IMR-90 (cell line): ENCODE measurements around the gene BRF1. TPM values are rescaled to one million over a fixed set of nuclear protein-coding genes. Genes with fewer than 3 reads are reported as not detected.

Source experiments
- ATAC-seq: fragments of 200-7000 bp; cut with Tn5 transposase; 2 replicates; pipeline ENCODE4 v1.9.1; 2020; ENCODE audit warnings: low read depth, mild to moderate bottlenecking, moderate library complexity
- BruUV-seq: library from RNA; stranded (reverse); fragments of 400-500 nt; replicated peaks from 2 replicates; lab custom pipeline; 2021; lab: Mats Ljungman, UMichigan
- CTCF ChIA-PET: fragments of 300-600 bp; formaldehyde crosslinking; extraction: SDS; loops from one replicate; lab custom pipeline; 2021; ENCODE audit warnings: antibody characterized with exemption; lab: Yijun Ruan, JAX
- POLR2A ChIA-PET: fragments of 300-600 bp; sonication (Branson Sonifier 250); formaldehyde crosslinking; loops from one replicate; lab custom pipeline; 2022; ENCODE audit warnings: antibody characterized with exemption; ENCODE audit not compliant: unreplicated experiment; lab: Charles Lee
- DNase-seq: peaks from one replicate; pipeline ENCODE4 v3.0.0; 2013
- H2AFZ ChIP-seq: replicated peaks from 2 replicates; pipeline ENCODE3; 2013; ENCODE audit warnings: low read length, mild to moderate bottlenecking; ENCODE audit not compliant: poor library complexity
- H2AK5ac ChIP-seq: 2 replicates; pipeline ENCODE4 v1.6.1; 2013; ENCODE audit warnings: low read depth, low read length, inconsistent platforms
- H2AK9ac ChIP-seq: replicated peaks from 2 replicates; pipeline ENCODE3; 2013; ENCODE audit warnings: mild to moderate bottlenecking, low read depth, low read length, moderate library complexity; ENCODE audit not compliant: poor library complexity
- H2BK120ac ChIP-seq: 2 replicates; pipeline ENCODE4 v1.6.1; 2013; ENCODE audit warnings: low read depth, low read length, inconsistent platforms
- H2BK15ac ChIP-seq: 3 replicates; pipeline ENCODE4 v1.6.1; 2013; ENCODE audit warnings: low read depth, low read length, inconsistent platforms
- H2BK20ac ChIP-seq: 2 replicates; pipeline ENCODE4 v1.6.1; 2013; ENCODE audit warnings: low read depth, mild to moderate bottlenecking, inconsistent platforms, low read length, moderate library complexity
- H2BK5ac ChIP-seq: 2 replicates; pipeline ENCODE4 v1.6.1; 2013; ENCODE audit warnings: mild to moderate bottlenecking, low read depth, low read length, inconsistent platforms; ENCODE audit not compliant: poor library complexity, severe bottlenecking
- H3K14ac ChIP-seq: replicated peaks from 2 replicates; pipeline ENCODE4 v1.6.1; 2013; ENCODE audit warnings: low read depth, low read length, inconsistent platforms
- H3K18ac ChIP-seq: 2 replicates; pipeline ENCODE4 v1.6.1; 2013; ENCODE audit warnings: low read depth, low read length, control low read depth
- H3K23ac ChIP-seq: 2 replicates; pipeline ENCODE4 v1.6.1; 2013; ENCODE audit warnings: low read depth, low read length, inconsistent platforms
- H3K27ac ChIP-seq: 2 replicates; pipeline ENCODE4 v1.5.1; 2013; ENCODE audit warnings: mild to moderate bottlenecking, control low read depth, low read length; ENCODE audit not compliant: insufficient read depth
- H3K27me3 ChIP-seq: 2 replicates; pipeline ENCODE4 v1.6.1; 2013; ENCODE audit warnings: low read length; ENCODE audit not compliant: control insufficient read depth, insufficient read depth
- H3K36me3 ChIP-seq: 2 replicates; pipeline ENCODE4 v1.6.1; 2013; ENCODE audit warnings: low read length, mixed read lengths; ENCODE audit not compliant: control insufficient read depth, insufficient read depth
- H3K4ac ChIP-seq: 2 replicates; pipeline ENCODE4 v1.6.1; 2013; ENCODE audit warnings: low read depth, low read length, inconsistent platforms
- H3K4me1 ChIP-seq: 2 replicates; pipeline ENCODE4 v1.6.1; 2013; ENCODE audit warnings: low read length, mixed read lengths; ENCODE audit not compliant: control insufficient read depth, insufficient read depth
- H3K4me2 ChIP-seq: 2 replicates; pipeline ENCODE4 v1.6.1; 2013; ENCODE audit warnings: low read depth, mild to moderate bottlenecking, control low read depth, low read length, moderate library complexity
- H3K4me3 ChIP-seq: 2 replicates; pipeline ENCODE4 v1.5.1; 2013; ENCODE audit warnings: low read depth, mild to moderate bottlenecking, control low read depth, low read length, moderate library complexity; ENCODE audit not compliant: insufficient read depth
- H3K56ac ChIP-seq: 2 replicates; pipeline ENCODE4 v1.6.1; 2013; ENCODE audit warnings: low read length, inconsistent platforms; ENCODE audit not compliant: insufficient read depth; ENCODE audit errors: extremely low read depth
- H3K79me1 ChIP-seq, 2 experiments: 2 replicates each; pipeline ENCODE4 v1.6.1; 2013; ENCODE audit warnings: low read length in 2 of 2, inconsistent platforms in 1 of 2, low read depth in 1 of 2
- H3K9ac ChIP-seq: 2 replicates; pipeline ENCODE4 v1.6.1; 2013; ENCODE audit warnings: low read depth, low read length, control low read depth
- H3K9me1 ChIP-seq: 2 replicates; pipeline ENCODE4 v1.6.1; 2013; ENCODE audit warnings: low read length, inconsistent platforms; ENCODE audit not compliant: insufficient read depth
- H3K9me3 ChIP-seq: 2 replicates; pipeline ENCODE4 v1.6.1; 2013; ENCODE audit warnings: low read length; ENCODE audit not compliant: control insufficient read depth, insufficient read depth
- H4K20me1 ChIP-seq: 2 replicates; pipeline ENCODE4 v1.6.1; 2013; ENCODE audit warnings: low read length, inconsistent platforms; ENCODE audit not compliant: insufficient read depth
- H4K5ac ChIP-seq: 2 replicates; pipeline ENCODE4 v1.6.1; 2013; ENCODE audit warnings: mild to moderate bottlenecking, low read depth, low read length, control low read depth
- H4K8ac ChIP-seq, 2 experiments: 2 replicates each; pipeline ENCODE4 v1.6.1; 2013; ENCODE audit warnings: low read depth in 2 of 2, low read length in 2 of 2, control low read depth in 1 of 2, inconsistent platforms in 1 of 2
- H4K91ac ChIP-seq: 2 replicates; pipeline ENCODE4 v1.6.1; 2013; ENCODE audit warnings: low read depth, low read length, inconsistent platforms; ENCODE audit not compliant: insufficient read depth
- BHLHE40 ChIP-seq: fragments of 150-350 bp; IDR thresholded peaks from 2 replicates; pipeline ENCODE4 v1.6.1; 2016; ENCODE audit warnings: mild to moderate bottlenecking, low read depth, low read length
- CHD1 ChIP-seq: IDR thresholded peaks from 2 replicates; pipeline ENCODE4 v1.6.1; 2012; ENCODE audit warnings: low read depth, low read length, improper control_type of control experiment
- FOS ChIP-seq: fragments of 150-350 bp; IDR thresholded peaks from 2 replicates; pipeline ENCODE4 v1.6.1; 2016; ENCODE audit warnings: low read depth, low read length
- MAFK ChIP-seq: IDR thresholded peaks from 2 replicates; pipeline ENCODE4 v1.6.1; 2012; ENCODE audit warnings: low read depth, low read length, improper control_type of control experiment
- MAZ ChIP-seq: IDR thresholded peaks from 2 replicates; pipeline ENCODE4 v1.6.1; 2012; ENCODE audit warnings: low read depth, mild to moderate bottlenecking, low read length, improper control_type of control experiment, moderate library complexity, borderline replicate concordance
- MXI1 ChIP-seq: IDR thresholded peaks from 2 replicates; pipeline ENCODE4 v1.6.1; 2012; ENCODE audit warnings: low read depth, mild to moderate bottlenecking, low read length, moderate library complexity, borderline replicate concordance
- RCOR1 ChIP-seq: IDR thresholded peaks from 2 replicates; pipeline ENCODE4 v1.6.1; 2012; ENCODE audit warnings: mild to moderate bottlenecking, low read length, improper control_type of control experiment; ENCODE audit not compliant: insufficient replicate concordance
- RFX5 ChIP-seq: IDR thresholded peaks from 2 replicates; pipeline ENCODE4 v1.8.0; 2012; ENCODE audit warnings: low read depth, mild to moderate bottlenecking, low read length, moderate library complexity
- SMC3 ChIP-seq: fragments of 150-350 bp; IDR thresholded peaks from 2 replicates; pipeline ENCODE4 v1.6.1; 2016; ENCODE audit warnings: low read depth, mild to moderate bottlenecking, antibody characterized with exemption, low read length, moderate library complexity
- WGBS, 2 experiments: methylation state at CpG; one replicate each; pipeline versions ENCODE4 v1.1.5 to v1.1.7; 2013; ENCODE audit warnings: missing lambda C conversion rate in 2 of 2; ENCODE audit not compliant: insufficient read length in 1 of 2; ENCODE audit errors: extremely low coverage in 2 of 2; 5-methylcytosine and 5-hydroxymethylcytosine counted together
- dilution Hi-C: fragments of 300-500 bp; cut with HindIII; formaldehyde crosslinking; loops from one replicate; pipeline ENCODE4 v1.14.3; 2018; ENCODE audit warnings: low sequenced_read_pairs; ENCODE audit not compliant: unreplicated experiment
- in situ Hi-C: fragments of 300-500 bp; cut with MboI; formaldehyde crosslinking; loops from 3 replicates; pipeline ENCODE4 v1.14.3; 2019; ENCODE audit warnings: low sequenced_read_pairs, inconsistent platforms, mixed read lengths
- intact Hi-C: fragments of 100-400 bp; cut with micrococcal nuclease; formaldehyde crosslinking; loops from 2 replicates; pipeline ENCODE4 v1.10.0; 2022
- polyA plus RNA-seq, 3 experiments: library from polyadenylated mRNA; depleted of rRNA; stranded (reverse); fragments of >200 nt; gene quantifications; 2 replicates each; pipeline ENCODE4 v1.2.3, GENCODE V29; 2012; ENCODE audit warnings: low replicate concordance in 1 of 3
- total RNA-seq: library from RNA; depleted of rRNA; stranded (reverse); fragments of >200 nt; gene quantifications from 2 replicates; pipeline ENCODE4 v1.2.3, GENCODE V29; 2012
- TF ChIP-seq, protein P1 (sequence below): fragments of 150-350 bp; IDR thresholded peaks from 2 replicates; pipeline ENCODE4 v1.6.1; 2017; ENCODE audit warnings: mild to moderate bottlenecking, antibody characterized with exemption, low read length, low read depth
- TF ChIP-seq, protein P2 (sequence below): fragments of 150-350 bp; IDR thresholded peaks from 2 replicates; pipeline ENCODE4 v1.6.1; 2016; ENCODE audit warnings: low read depth, mild to moderate bottlenecking, low read length, moderate library complexity, borderline replicate concordance

The BRF1 gene
- total and polyA plus RNA-seq, 2 of the 4 experiments (the other 2 are of a cell fraction): 12.4 to 16.7 TPM

DNA sequence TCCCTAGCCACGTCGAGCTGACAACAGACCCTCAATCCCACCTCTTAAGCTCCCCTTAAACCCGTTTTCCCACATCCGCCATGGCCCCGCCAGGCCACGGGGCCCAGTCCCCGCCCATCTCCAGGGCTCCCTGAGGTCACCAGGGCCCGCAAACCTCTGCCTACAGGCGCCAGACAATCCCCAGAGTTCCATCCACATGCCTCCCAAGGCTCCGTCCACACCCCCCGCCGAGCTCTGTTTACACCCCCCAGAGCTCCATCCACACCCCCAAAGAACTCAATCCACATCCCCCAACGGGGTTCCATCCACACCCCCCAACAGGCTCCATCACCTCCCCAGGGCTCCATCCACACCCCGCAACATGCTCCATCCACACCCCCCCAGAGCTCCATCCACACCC, 141.5 kb downstream of the BRF1 start:
- H3K14ac ChIP-seq: no peak overlapping the region
- no peak overlapping the region for H2BK20ac ChIP-seq
- H4K20me1 ChIP-seq: no peaks in the 10 kb centered on the region
- no peak overlapping the region for H3K27ac ChIP-seq
- no peak overlapping the region for H2BK120ac ChIP-seq
- in situ Hi-C loops (no loop called here), dilution Hi-C loops (no loop called here), intact Hi-C loops (no loop called here)
- no peak overlapping the region for H2AFZ ChIP-seq
- ChIA-PET POLR2A (no interaction called here), CTCF (no interaction called here)
- no peak overlapping the region for H3K9ac ChIP-seq
- H4K5ac ChIP-seq: no peak overlapping the region
- H2AK5ac ChIP-seq: no peak overlapping the region
- no peaks in the 10 kb centered on the region for H3K4me1 ChIP-seq
- no peak overlapping the region for H4K8ac ChIP-seq
- no peak overlapping the region for H3K4me2 ChIP-seq
- WGBS, 2 experiments: 64% methylated on average over 6 of the region's 14 CpGs; no CpG with 5 or more reads in 1 of the 2 experiments
- no peaks in the 10 kb centered on the region for H3K36me3 ChIP-seq
- H3K79me1 ChIP-seq: no peaks in the 10 kb centered on the region
- TF ChIP-seq FOS (no peak), SMC3 (no peak), MXI1 (no peak), RFX5 (no peak), MAFK (no peak), CHD1 (no peak), MAZ (no peak), BHLHE40 (no peak), RCOR1 (no peak)
- TF ChIP-seq, protein P1, sequence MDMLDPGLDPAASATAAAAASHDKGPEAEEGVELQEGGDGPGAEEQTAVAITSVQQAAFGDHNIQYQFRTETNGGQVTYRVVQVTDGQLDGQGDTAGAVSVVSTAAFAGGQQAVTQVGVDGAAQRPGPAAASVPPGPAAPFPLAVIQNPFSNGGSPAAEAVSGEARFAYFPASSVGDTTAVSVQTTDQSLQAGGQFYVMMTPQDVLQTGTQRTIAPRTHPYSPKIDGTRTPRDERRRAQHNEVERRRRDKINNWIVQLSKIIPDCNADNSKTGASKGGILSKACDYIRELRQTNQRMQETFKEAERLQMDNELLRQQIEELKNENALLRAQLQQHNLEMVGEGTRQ: no peak
- TF ChIP-seq, protein P2, sequence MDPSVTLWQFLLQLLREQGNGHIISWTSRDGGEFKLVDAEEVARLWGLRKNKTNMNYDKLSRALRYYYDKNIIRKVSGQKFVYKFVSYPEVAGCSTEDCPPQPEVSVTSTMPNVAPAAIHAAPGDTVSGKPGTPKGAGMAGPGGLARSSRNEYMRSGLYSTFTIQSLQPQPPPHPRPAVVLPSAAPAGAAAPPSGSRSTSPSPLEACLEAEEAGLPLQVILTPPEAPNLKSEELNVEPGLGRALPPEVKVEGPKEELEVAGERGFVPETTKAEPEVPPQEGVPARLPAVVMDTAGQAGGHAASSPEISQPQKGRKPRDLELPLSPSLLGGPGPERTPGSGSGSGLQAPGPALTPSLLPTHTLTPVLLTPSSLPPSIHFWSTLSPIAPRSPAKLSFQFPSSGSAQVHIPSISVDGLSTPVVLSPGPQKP: no peak
- no peaks in the 10 kb centered on the region for H3K9me3 ChIP-seq
- H3K23ac ChIP-seq: no peak overlapping the region
- no peak overlapping the region for H2BK5ac ChIP-seq
- no peak for DNase-seq
- no peaks in the 10 kb centered on the region for H3K9me1 ChIP-seq
- H2BK15ac ChIP-seq: no peak overlapping the region
- H2AK9ac ChIP-seq: no peak overlapping the region
- H3K18ac ChIP-seq: no peak overlapping the region
- ATAC-seq: no peak
- peaks cover 7% of the 10 kb centered on the region; the same call in 1 of the 2 replicates for H3K27me3 ChIP-seq
- no peak overlapping the region for H3K4me3 ChIP-seq
- H4K91ac ChIP-seq: no peak overlapping the region
- no peak overlapping the region for H3K4ac ChIP-seq
- H3K56ac ChIP-seq: no peak overlapping the region
- BruUV-seq: no TSS peak
